KMS-11 (cell line): ENCODE measurements around the gene DHPS.

Experiments used
- H2AFZ ChIP-seq: fragments of 200-600 bp; sonication (generic); 2 replicates; pipeline ENCODE4 v1.6.1; 2016; ENCODE audit warnings: antibody characterized with exemption, mixed run types, low read depth
- H3K27ac ChIP-seq: fragments of 200-600 bp; sonication (generic); 2 replicates; pipeline ENCODE4 v1.6.1; 2016; ENCODE audit warnings: mild to moderate bottlenecking, mixed run types
- H3K27me3 ChIP-seq: fragments of 200-600 bp; sonication (generic); 2 replicates; pipeline ENCODE4 v1.6.1; 2017; ENCODE audit warnings: mild to moderate bottlenecking, low read depth, mixed run types, moderate library complexity; ENCODE audit not compliant: insufficient read depth
- H3K36me3 ChIP-seq: fragments of 200-600 bp; sonication (generic); 2 replicates; pipeline ENCODE4 v1.6.1; 2017; ENCODE audit warnings: mild to moderate bottlenecking, mixed run types; ENCODE audit not compliant: insufficient read depth
- H3K4me1 ChIP-seq: fragments of 200-600 bp; sonication (generic); 2 replicates; pipeline ENCODE4 v1.6.1; 2016; ENCODE audit warnings: mild to moderate bottlenecking, low read depth, mixed run types; ENCODE audit not compliant: poor library complexity, severe bottlenecking
- H3K4me2 ChIP-seq: fragments of 200-600 bp; sonication (generic); 2 replicates; pipeline ENCODE4 v1.7.0; 2016; ENCODE audit warnings: mild to moderate bottlenecking, mixed run types
- H3K4me3 ChIP-seq: fragments of 200-600 bp; sonication (generic); IDR thresholded peaks from 2 replicates; pipeline ENCODE4 v1.6.1; 2017; ENCODE audit warnings: low read depth, low read length, mixed read lengths; ENCODE audit not compliant: insufficient read depth
- H3K79me2 ChIP-seq: fragments of 200-600 bp; sonication (generic); 2 replicates; pipeline ENCODE4 v1.6.1; 2016; ENCODE audit warnings: low read depth, mixed run types; ENCODE audit not compliant: insufficient read depth
- H3K9ac ChIP-seq: fragments of 200-600 bp; sonication (generic); 2 replicates; pipeline ENCODE4 v1.6.1; 2016; ENCODE audit warnings: mild to moderate bottlenecking, mixed run types
- H4K20me1 ChIP-seq: fragments of 200-600 bp; sonication (generic); 2 replicates; pipeline ENCODE4 v1.6.1; 2016; ENCODE audit warnings: mild to moderate bottlenecking, mixed run types; ENCODE audit not compliant: insufficient read depth
- CTCF ChIP-seq: fragments of 200-600 bp; sonication (generic); conservative IDR thresholded peaks from 2 replicates; pipeline ENCODE4 v1.6.1; 2017; ENCODE audit warnings: low read depth, mild to moderate bottlenecking, antibody characterized with exemption, low read length, moderate library complexity, mixed read lengths

DHPS gene

GRCh38 chr19:12667731-12668302, 13.9 kb downstream of the DHPS start:
- no peak overlapping the region for H3K27ac ChIP-seq
- H3K79me2 ChIP-seq: 0 out of 2 replicates have a peak, but pooled peaks cover 6% of the 10 kb centered on the region
- no peaks in the 10 kb centered on the region for H4K20me1 ChIP-seq
- H3K27me3 ChIP-seq: no peaks in the 10 kb centered on the region
- no peak for TF ChIP-seq CTCF
- no peak overlapping the region for H3K4me3 ChIP-seq
- H2AFZ ChIP-seq: no peak overlapping the region
- peaks cover 30% of the 10 kb centered on the region for H3K4me1 ChIP-seq
- no peak overlapping the region for H3K9ac ChIP-seq
- H3K4me2 ChIP-seq: peak overlapping the region; percentile 58
- no peaks in the 10 kb centered on the region; the same call in 1 of the 2 replicates for H3K36me3 ChIP-seq

GRCh38 chr19:12666265-12667048, 15.2 kb downstream of the DHPS start, which contains the start of the genes MAN2B1 and WDR83:
Gene MAN2B1, minus strand, starts transcription at chr19:12666742. Its CDS starts 41 bp downstream, at chr19:12666701.
Gene WDR83, plus strand, starts transcription at chr19:12666807. Its CDS starts 2,984 bp downstream, at chr19:12669791.
- no peak for TF ChIP-seq CTCF
- H3K36me3 ChIP-seq: no peaks in the 10 kb centered on the region; the same call in 1 of the 2 replicates
- H2AFZ ChIP-seq: peak within 1 kb of the TSS; percentile 89
- H3K79me2 ChIP-seq: 0 out of 2 replicates have a peak, but pooled peaks cover 6% of the 10 kb centered on the region
- peak within 1 kb of the TSS; percentile 97 for H3K4me2 ChIP-seq
- no peak within 1 kb of the TSS for H3K27ac ChIP-seq
- H4K20me1 ChIP-seq: no peaks in the 10 kb centered on the region
- H3K9ac ChIP-seq: peak within 1 kb of the TSS; percentile 54; the same call in 1 of the 2 replicates
- H3K4me3 ChIP-seq: no peak within 1 kb of the TSS
- H3K27me3 ChIP-seq: no peaks in the 10 kb centered on the region
- peaks cover 30% of the 10 kb centered on the region for H3K4me1 ChIP-seq

DNA sequence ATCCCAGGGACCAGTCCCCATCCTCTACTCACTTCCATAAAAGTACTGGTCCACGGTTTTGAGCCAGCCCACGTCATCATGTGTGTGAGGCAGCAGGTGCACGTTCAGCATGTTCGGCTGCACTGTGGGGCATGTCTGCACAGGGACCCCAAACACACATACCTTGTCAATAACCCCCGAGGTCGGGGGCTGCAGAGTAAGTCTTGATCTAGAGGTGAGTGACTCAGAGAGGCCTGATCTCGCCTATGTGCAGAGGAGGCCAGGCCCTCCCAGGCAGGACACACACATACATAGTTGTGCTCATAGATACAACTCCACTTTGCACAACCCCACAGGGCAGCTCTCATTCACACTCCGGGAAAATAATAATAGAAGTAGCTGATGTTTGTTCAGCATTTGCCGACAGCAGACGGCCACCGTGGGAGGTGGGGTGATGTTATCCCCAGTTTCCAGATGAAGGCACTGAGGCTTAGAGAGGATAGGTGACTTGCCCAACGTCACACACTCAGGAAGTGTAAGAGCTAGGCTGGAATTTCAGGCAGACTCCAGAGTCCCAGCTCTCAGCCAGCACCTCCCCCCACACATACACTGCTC, 15.9 kb downstream of the DHPS start:
- TF ChIP-seq CTCF: no peak
- 0 out of 2 replicates have a peak, but pooled peaks cover 6% of the 10 kb centered on the region for H3K79me2 ChIP-seq
- no peak overlapping the region for H3K27ac ChIP-seq
- peak overlapping the region; percentile 97 for H3K4me2 ChIP-seq
- no peaks in the 10 kb centered on the region; the same call in 1 of the 2 replicates for H3K36me3 ChIP-seq
- H4K20me1 ChIP-seq: no peaks in the 10 kb centered on the region
- H3K4me1 ChIP-seq: peaks cover 30% of the 10 kb centered on the region
- peak overlapping the region; percentile 89; the same call in 1 of the 2 replicates for H2AFZ ChIP-seq
- H3K9ac ChIP-seq: peak overlapping the region; percentile 54; the same call in 1 of the 2 replicates
- no peaks in the 10 kb centered on the region for H3K27me3 ChIP-seq
- no peak overlapping the region for H3K4me3 ChIP-seq

GRCh38 chr19:12665281-12665573, 16.5 kb downstream of the DHPS start:
- H3K4me2 ChIP-seq: no peak overlapping the region
- H3K4me3 ChIP-seq: no peak overlapping the region
- no peaks in the 10 kb centered on the region for H3K27me3 ChIP-seq
- no peak overlapping the region for H3K27ac ChIP-seq
- H3K36me3 ChIP-seq: no peaks in the 10 kb centered on the region; the same call in 1 of the 2 replicates
- H4K20me1 ChIP-seq: no peaks in the 10 kb centered on the region
- H3K79me2 ChIP-seq: 0 out of 2 replicates have a peak, but pooled peaks cover 6% of the 10 kb centered on the region
- H3K9ac ChIP-seq: no peak overlapping the region
- TF ChIP-seq CTCF: no peak
- H3K4me1 ChIP-seq: peaks cover 24% of the 10 kb centered on the region
- no peak overlapping the region for H2AFZ ChIP-seq
